ENCODE measurements around the gene PRKN.

PRKN gene

GRCh38 chr6:162379757-162380409 is 347.7 kb downstream of the PRKN start:
- no peak for DNase-seq (ENCODE audit: low read depth)
- H3K4me3 ChIP-seq (ENCODE audit: low read depth, low read length), result no peak overlapping the region
- no peak for TF ChIP-seq POLR2A (IDR thresholded peaks at IDR 0.05; ENCODE audit: extremely low read depth, insufficient read length)

- H3K4me3 ChIP-seq (ENCODE audit: low read depth, low read length), result no peak overlapping the region
- no peak for TF ChIP-seq MAX (IDR thresholded peaks at IDR 0.05; ENCODE audit: low read depth, low read length)
- no peak for DNase-seq (ENCODE audit: low read depth)
Observed at GRCh38 chr6:162377735-162378134, 349.8 kb downstream of the PRKN start.

- no peak for DNase-seq (ENCODE audit: low read depth)
- TF ChIP-seq MAX (IDR thresholded peaks at IDR 0.05; ENCODE audit: low read depth, low read length) (no peak), MYC (IDR thresholded peaks at IDR 0.05; ENCODE audit: low read depth, low read length) (no peak), CTCF (IDR thresholded peaks at IDR 0.05; ENCODE audit: low read depth, low read length) (no peak), POLR2A (IDR thresholded peaks at IDR 0.05; ENCODE audit: extremely low read depth, insufficient read length) (no peak)
- no peak overlapping the region for H3K4me3 ChIP-seq (ENCODE audit: low read depth, low read length)
Observed at GRCh38 chr6:162373868-162374267, 353.7 kb downstream of the PRKN start.

- no peak overlapping the region for H3K4me3 ChIP-seq (ENCODE audit: low read depth, low read length)
- TF ChIP-seq POLR2A (IDR thresholded peaks at IDR 0.05; ENCODE audit: extremely low read depth, insufficient read length), result no peak
- no peak for TF ChIP-seq CTCF (IDR thresholded peaks at IDR 0.05; ENCODE audit: low read depth, low read length)
- TF ChIP-seq MAX (IDR thresholded peaks at IDR 0.05; ENCODE audit: low read depth, low read length), result no peak
- no peak for TF ChIP-seq MYC (IDR thresholded peaks at IDR 0.05; ENCODE audit: low read depth, low read length)
- no peak for DNase-seq (ENCODE audit: low read depth)
Observed at GRCh38 chr6:162373192-162373591, 354.4 kb downstream of the PRKN start.

GRCh38 chr6:162372106-162372505 is 355.5 kb downstream of the PRKN start:
- no peak for TF ChIP-seq MAX (IDR thresholded peaks at IDR 0.05; ENCODE audit: low read depth, low read length)
- no peak for TF ChIP-seq MYC (IDR thresholded peaks at IDR 0.05; ENCODE audit: low read depth, low read length)
- TF ChIP-seq POLR2A (IDR thresholded peaks at IDR 0.05; ENCODE audit: extremely low read depth, insufficient read length), result no peak
- no peak for TF ChIP-seq CTCF (IDR thresholded peaks at IDR 0.05; ENCODE audit: low read depth, low read length)
- no peak overlapping the region for H3K4me3 ChIP-seq (ENCODE audit: low read depth, low read length)
- no peak for DNase-seq (ENCODE audit: low read depth)

- no peak overlapping the region for H3K4me3 ChIP-seq (ENCODE audit: low read depth, low read length)
- DNase-seq (ENCODE audit: low read depth), result no peak
- TF ChIP-seq CTCF (IDR thresholded peaks at IDR 0.05; ENCODE audit: low read depth, low read length), result no peak
- no peak for TF ChIP-seq MYC (IDR thresholded peaks at IDR 0.05; ENCODE audit: low read depth, low read length)
- no peak for TF ChIP-seq MAX (IDR thresholded peaks at IDR 0.05; ENCODE audit: low read depth, low read length)
- TF ChIP-seq POLR2A (IDR thresholded peaks at IDR 0.05; ENCODE audit: extremely low read depth, insufficient read length), result no peak
Observed at GRCh38 chr6:162371121-162371520, 356.4 kb downstream of the PRKN start.

GRCh38 chr6:162369091-162369490 is 358.5 kb downstream of the PRKN start:
- H3K4me3 ChIP-seq (ENCODE audit: low read depth, low read length), result no peak overlapping the region
- DNase-seq (ENCODE audit: low read depth), result no peak
- TF ChIP-seq MYC (IDR thresholded peaks at IDR 0.05; ENCODE audit: low read depth, low read length) (no peak), CTCF (IDR thresholded peaks at IDR 0.05; ENCODE audit: low read depth, low read length) (no peak), POLR2A (IDR thresholded peaks at IDR 0.05; ENCODE audit: extremely low read depth, insufficient read length) (no peak), MAX (IDR thresholded peaks at IDR 0.05; ENCODE audit: low read depth, low read length) (no peak)
